ENCODE data around the gene TFPT.
A peak's percentile ranks its signal among the peaks of the same experiment; 100 is the strongest.

TFPT gene

GRCh38 chr19:54124393-54124792, 8.9 kb upstream of the TFPT start:
- TF ChIP-seq RAD21 (IDR thresholded peaks at IDR 0.05; ENCODE audit: low read depth) (no peak), YY1 (IDR thresholded peaks at IDR 0.05; ENCODE audit: low read depth) (no peak)

- TF ChIP-seq TEAD4 (IDR thresholded peaks at IDR 0.05) (no peak), CREB1 (IDR thresholded peaks at IDR 0.05; ENCODE audit: low read depth) (no peak), TAF1 (IDR thresholded peaks at IDR 0.05; ENCODE audit: low read depth) (no peak)
These were observed 8.2 kb upstream of the TFPT start for GRCh38 chr19:54123682-54124081.

- no peak for TF ChIP-seq TEAD4 (IDR thresholded peaks at IDR 0.05)
- 0 out of 2 replicates have a peak, but pooled peaks have one; percentile 13 for TF ChIP-seq REST (IDR thresholded peaks at IDR 0.05; ENCODE audit: low read depth)
- no peak for TF ChIP-seq TAF1 (IDR thresholded peaks at IDR 0.05; ENCODE audit: low read depth)
- TF ChIP-seq USF1 (IDR thresholded peaks at IDR 0.05): no peak
These were observed 5.8 kb upstream of the TFPT start for GRCh38 chr19:54121259-54121658.

GRCh38 chr19:54114340-54115108, 933 bp downstream of the TFPT start:
- TF ChIP-seq USF1 (IDR thresholded peaks at IDR 0.05) (no peak), TCF12 (IDR thresholded peaks at IDR 0.05; ENCODE audit: low read depth) (no peak), RAD21 (IDR thresholded peaks at IDR 0.05; ENCODE audit: low read depth) (no peak), NFIC (IDR thresholded peaks at IDR 0.05) (no peak), EGR1 (IDR thresholded peaks at IDR 0.05) (no peak), TAF1 (IDR thresholded peaks at IDR 0.05; ENCODE audit: low read depth) (no peak), REST (IDR thresholded peaks at IDR 0.05; ENCODE audit: low read depth) (no peak), EP300 (IDR thresholded peaks at IDR 0.05; ENCODE audit: borderline replicate concordance) (no peak), MAX (IDR thresholded peaks at IDR 0.05) (no peak), TEAD4 (IDR thresholded peaks at IDR 0.05) (no peak), ZBTB7A (IDR thresholded peaks at IDR 0.05; ENCODE audit: low read depth) (no peak), CEBPB (IDR thresholded peaks at IDR 0.05) (no peak), CREB1 (IDR thresholded peaks at IDR 0.05; ENCODE audit: low read depth) (no peak), YY1 (IDR thresholded peaks at IDR 0.05; ENCODE audit: low read depth) (no peak), FOXM1 (IDR thresholded peaks at IDR 0.05; ENCODE audit: borderline replicate concordance, low read depth) (no peak)

GRCh38 chr19:54109651-54110050, 5.8 kb downstream of the TFPT start:
- no peak for TF ChIP-seq TAF1 (IDR thresholded peaks at IDR 0.05; ENCODE audit: low read depth)
- TF ChIP-seq USF1 (IDR thresholded peaks at IDR 0.05): no peak
- no peak for TF ChIP-seq NFIC (IDR thresholded peaks at IDR 0.05)
- no peak for TF ChIP-seq EP300 (IDR thresholded peaks at IDR 0.05; ENCODE audit: borderline replicate concordance)
- no peak for TF ChIP-seq REST (IDR thresholded peaks at IDR 0.05; ENCODE audit: low read depth)
- TF ChIP-seq RAD21 (IDR thresholded peaks at IDR 0.05; ENCODE audit: low read depth): no peak
- no peak for TF ChIP-seq ZBTB7A (IDR thresholded peaks at IDR 0.05; ENCODE audit: low read depth)
- no peak for TF ChIP-seq EGR1 (IDR thresholded peaks at IDR 0.05)
- no peak for TF ChIP-seq MAX (IDR thresholded peaks at IDR 0.05)
- TF ChIP-seq CREB1 (IDR thresholded peaks at IDR 0.05; ENCODE audit: low read depth): no peak
- TF ChIP-seq TEAD4 (IDR thresholded peaks at IDR 0.05): no peak
- no peak for TF ChIP-seq YY1 (IDR thresholded peaks at IDR 0.05; ENCODE audit: low read depth)
- no peak for TF ChIP-seq TCF12 (IDR thresholded peaks at IDR 0.05; ENCODE audit: low read depth)
- TF ChIP-seq CEBPB (IDR thresholded peaks at IDR 0.05): no peak
- no peak for TF ChIP-seq FOXM1 (IDR thresholded peaks at IDR 0.05; ENCODE audit: borderline replicate concordance, low read depth)
